Measurements from ENCODE around the gene KRTAP5-3.

Gene KRTAP5-3

GRCh38 chr11:1563149-1563638 is 45.1 kb downstream of the KRTAP5-3 start:
- no peak for DNase-seq

- no peak for DNase-seq
Observed at GRCh38 chr11:1562469-1563148, 45.7 kb downstream of the KRTAP5-3 start.

GRCh38 chr11:1561955-1562354 is 46.3 kb downstream of the KRTAP5-3 start:
- no peak for DNase-seq

- no peak for DNase-seq
Observed at GRCh38 chr11:1561266-1561665, 47.0 kb downstream of the KRTAP5-3 start.

- no peak for DNase-seq
Observed at GRCh38 chr11:1560649-1561251, 47.5 kb downstream of the KRTAP5-3 start.

- no peak for DNase-seq
Observed at GRCh38 chr11:1560002-1560648, 48.1 kb downstream of the KRTAP5-3 start.

GRCh38 chr11:1559111-1559951 is 48.9 kb downstream of the KRTAP5-3 start:
- DNase-seq, result peak; percentile 34

- no peak for DNase-seq
Observed at GRCh38 chr11:1558775-1559110, 49.5 kb downstream of the KRTAP5-3 start.

- no peak for DNase-seq
Observed at GRCh38 chr11:1557904-1558774, 50.1 kb downstream of the KRTAP5-3 start.
